GM12892 (cell line): ENCODE data around the gene GNAL.

Experiments used
- POLR2A ChIP-seq: IDR thresholded peaks from 2 replicates; pipeline ENCODE4 v1.6.1; 2011; ENCODE audit warnings: low read depth, low read length, control low read depth
- POLR2AphosphoS5 ChIP-seq: IDR thresholded peaks from 2 replicates; pipeline ENCODE4 v1.6.1; 2011; ENCODE audit warnings: low read depth, low read length, control low read depth
- TAF1 ChIP-seq: IDR thresholded peaks from 2 replicates; pipeline ENCODE4 v1.6.1; 2011; ENCODE audit warnings: low read depth, mild to moderate bottlenecking, control low read depth, low read length, borderline replicate concordance

DNA sequence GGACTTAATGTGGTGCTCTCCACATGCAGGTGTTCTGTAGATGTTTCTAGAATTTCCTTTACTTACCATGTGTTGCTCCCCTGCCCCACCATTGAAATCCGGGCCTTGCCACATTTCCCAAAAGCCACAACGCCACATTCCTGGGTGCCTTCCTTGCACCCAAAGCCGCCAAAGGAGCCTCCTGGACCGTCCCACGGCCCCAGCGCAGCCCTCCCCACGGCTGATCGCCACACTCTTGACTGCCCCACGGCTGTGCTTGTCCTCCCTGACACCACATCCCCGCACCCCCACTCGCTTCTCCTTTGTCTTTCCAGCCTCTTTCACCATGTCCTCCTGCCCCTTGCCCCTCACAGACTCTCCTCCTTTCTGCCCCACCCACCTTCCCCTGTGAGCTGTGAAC, 121.9 kb downstream of the GNAL start:
- TF ChIP-seq TAF1 = no peak
- no peak for TF ChIP-seq POLR2A
- TF ChIP-seq POLR2AphosphoS5 = no peak
